ENCODE measurements around the gene TNP2. TPM values are rescaled to one million over a fixed set of nuclear protein-coding genes. Genes with fewer than 3 reads are reported as not detected.
"Not testable (repeated sequence)": the region's sequence is repeated elsewhere in the genome, so short reads cannot be mapped to it uniquely, and the experiment has no call there.

The TNP2 gene
- polyA plus RNA-seq, 1 donor: not detected

- no peak for DNase-seq (ENCODE audit: low read depth)
These were observed 31.4 kb upstream of the TNP2 start for GRCh38 chr16:11300560-11300892.

- DNase-seq (ENCODE audit: low read depth): no peak
These were observed 30.9 kb upstream of the TNP2 start for GRCh38 chr16:11299865-11300559.

- not testable (repeated sequence) for DNase-seq (ENCODE audit: low read depth)
These were observed 29.9 kb upstream of the TNP2 start for GRCh38 chr16:11298950-11299547.

- no peak for DNase-seq (ENCODE audit: low read depth)
These were observed 29.2 kb upstream of the TNP2 start for GRCh38 chr16:11298143-11298900.

- no peak for DNase-seq (ENCODE audit: low read depth)
These were observed 28.5 kb upstream of the TNP2 start for GRCh38 chr16:11297492-11298142.

GRCh38 chr16:11296706-11297491, 27.8 kb upstream of the TNP2 start:
- DNase-seq (ENCODE audit: low read depth): no peak

- no peak for DNase-seq (ENCODE audit: low read depth)
These were observed 27.2 kb upstream of the TNP2 start for GRCh38 chr16:11296351-11296705.

GRCh38 chr16:11295672-11296071, 26.5 kb upstream of the TNP2 start:
- no peak for DNase-seq (ENCODE audit: low read depth)

GRCh38 chr16:11292076-11292748, 23.1 kb upstream of the TNP2 start:
- DNase-seq (ENCODE audit: low read depth): no peak

- DNase-seq (ENCODE audit: low read depth): no peak
These were observed 22.1 kb upstream of the TNP2 start for GRCh38 chr16:11291091-11291703.

GRCh38 chr16:11290102-11290893, 21.2 kb upstream of the TNP2 start:
- no peak for DNase-seq (ENCODE audit: low read depth)

- not testable (repeated sequence) for DNase-seq (ENCODE audit: low read depth)
These were observed 20.6 kb upstream of the TNP2 start for GRCh38 chr16:11289696-11290095.

GRCh38 chr16:11289202-11289601, 20.1 kb upstream of the TNP2 start:
- DNase-seq (ENCODE audit: low read depth): no peak

GRCh38 chr16:11285842-11286241, 16.7 kb upstream of the TNP2 start:
- DNase-seq (ENCODE audit: low read depth): no peak

- DNase-seq (ENCODE audit: low read depth): no peak
These were observed 14.7 kb upstream of the TNP2 start for GRCh38 chr16:11283820-11284248.

GRCh38 chr16:11280616-11281522, 11.7 kb upstream of the TNP2 start, which contains the start of gene PRM1:
PRM1 (minus strand) TSS chr16:11281330; CDS start chr16:11281238, 92 bp downstream.
- no peak for DNase-seq (ENCODE audit: low read depth)

GRCh38 chr16:11278681-11279628, 9.8 kb upstream of the TNP2 start:
- no peak for DNase-seq (ENCODE audit: low read depth)

All from forelimb muscle (tissue), 1 donor.